ENCODE results near the gene PHF20.

GRCh38 chr20:35842361-35842760, 70.5 kb downstream of the PHF20 start:
- TF ChIP-seq EZH2 (IDR thresholded peaks at IDR 0.05; ENCODE audit: insufficient read depth, poor library complexity, severe bottlenecking) (no peak), EZH2phosphoT487 (IDR thresholded peaks at IDR 0.05; ENCODE audit: insufficient read depth, low read depth) (no peak)
